Activated CD4-positive, CD25-positive, alpha-beta regulatory T cell treated with anti-CD3 and anti-CD28 coated beads, Interleukin-2, amount 50 U/mL, for 72 hours (primary cell): ENCODE measurements around the gene PRKCSH.

Source experiments
- DNase-seq: peaks from one replicate; pipeline ENCODE4 v3.0.0; 2021

Gene PRKCSH

GRCh38 chr19:11479090-11479897 lies 43.9 kb downstream of the PRKCSH start:
- DNase-seq: no peak

DNA sequence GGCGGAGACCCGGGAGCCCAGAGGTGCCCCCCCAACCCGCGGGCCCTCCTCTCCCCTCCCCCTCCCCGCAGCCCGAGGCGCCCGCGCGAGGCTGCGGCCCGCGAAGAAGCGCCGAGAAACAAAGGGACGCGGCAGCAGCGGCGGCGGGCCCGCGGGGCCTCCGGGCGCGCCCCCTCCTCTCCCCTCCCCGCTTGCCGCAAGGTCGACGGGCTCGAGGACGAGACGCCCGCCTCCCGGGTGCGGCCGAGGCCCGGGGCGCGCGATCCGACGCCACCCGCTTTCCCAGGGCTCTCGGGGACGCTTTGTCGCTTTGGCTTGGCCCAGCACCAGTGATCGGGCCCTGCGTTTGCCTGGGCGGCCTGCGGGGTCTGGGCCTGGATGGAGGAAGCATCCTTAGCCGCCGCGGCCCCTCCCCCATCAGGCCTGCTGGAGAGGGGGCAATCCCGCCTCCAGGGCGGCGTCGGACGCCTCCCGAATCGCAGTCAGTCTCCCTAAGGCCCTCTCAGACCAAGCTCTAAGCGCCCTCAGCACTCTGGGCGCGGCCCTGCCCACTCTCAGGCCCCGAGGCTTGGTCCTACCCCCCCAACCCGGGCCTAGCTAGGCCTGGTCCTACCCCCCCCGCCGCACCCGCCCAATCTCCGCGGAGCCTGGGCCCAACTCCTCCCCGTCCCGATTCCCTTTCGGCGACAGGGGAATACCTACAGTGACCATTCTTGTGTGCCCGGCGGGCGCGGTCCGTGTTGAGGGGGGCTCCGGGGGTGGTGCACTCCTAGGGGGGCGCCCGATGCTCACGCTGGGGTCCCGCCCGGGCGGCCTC lies 44.7 kb downstream of the PRKCSH start:
- DNase-seq: no peak

DNA sequence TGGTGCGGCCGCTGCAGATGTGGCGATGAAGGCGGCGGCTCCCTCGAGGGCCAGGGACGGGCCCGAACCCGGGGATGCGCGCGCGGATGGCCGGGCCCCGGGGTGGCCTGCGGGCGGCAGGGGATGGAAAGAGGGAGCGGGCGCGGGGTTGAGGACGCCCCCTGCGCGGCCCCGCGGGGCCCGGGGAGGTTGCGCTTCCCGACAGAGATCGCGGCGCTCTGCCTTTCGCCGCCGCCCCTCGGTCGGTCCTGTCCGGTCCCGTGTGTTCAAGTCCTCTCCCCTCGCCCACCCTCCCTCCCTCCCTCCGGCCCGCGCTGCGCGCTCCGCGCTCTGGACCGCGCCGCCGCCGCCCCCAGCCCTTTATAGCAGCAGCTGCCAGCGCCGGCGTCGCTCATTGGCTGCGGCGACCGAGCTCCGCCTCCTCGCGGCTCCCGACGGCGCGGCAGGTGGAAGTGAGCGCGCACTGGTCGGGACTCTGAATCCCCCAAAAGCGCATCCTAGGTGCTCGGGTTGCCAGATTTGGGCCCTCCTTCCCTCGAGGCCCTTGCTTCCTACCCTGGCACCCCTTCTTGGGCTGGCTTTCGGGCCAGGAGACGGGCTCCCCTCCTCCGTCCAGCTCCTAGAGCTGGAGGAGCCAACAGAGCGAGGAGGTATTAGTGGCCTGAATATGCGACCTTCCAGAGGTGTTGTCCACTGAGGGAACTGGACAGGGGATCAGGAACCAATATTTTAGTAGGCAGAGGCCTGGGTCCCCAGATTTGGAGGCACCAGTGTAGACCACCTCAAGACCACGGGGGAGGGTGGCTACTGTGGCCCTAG lies 45.5 kb downstream of the PRKCSH start, which contains the start of gene ELAVL3:
TSS of gene ELAVL3 (minus strand) at position 332 of the 819 bp plus-strand sequence. CDS start 438 bp downstream, outside the sequence.
- no peak for DNase-seq

- peak; percentile 63 for DNase-seq
Observed at GRCh38 chr19:11481534-11482383, 46.3 kb downstream of the PRKCSH start.

- peak; percentile 94 for DNase-seq
Observed at GRCh38 chr19:11482384-11483050, 47.1 kb downstream of the PRKCSH start.

- no peak for DNase-seq
Observed at GRCh38 chr19:11483366-11484111, 48.1 kb downstream of the PRKCSH start.

DNA sequence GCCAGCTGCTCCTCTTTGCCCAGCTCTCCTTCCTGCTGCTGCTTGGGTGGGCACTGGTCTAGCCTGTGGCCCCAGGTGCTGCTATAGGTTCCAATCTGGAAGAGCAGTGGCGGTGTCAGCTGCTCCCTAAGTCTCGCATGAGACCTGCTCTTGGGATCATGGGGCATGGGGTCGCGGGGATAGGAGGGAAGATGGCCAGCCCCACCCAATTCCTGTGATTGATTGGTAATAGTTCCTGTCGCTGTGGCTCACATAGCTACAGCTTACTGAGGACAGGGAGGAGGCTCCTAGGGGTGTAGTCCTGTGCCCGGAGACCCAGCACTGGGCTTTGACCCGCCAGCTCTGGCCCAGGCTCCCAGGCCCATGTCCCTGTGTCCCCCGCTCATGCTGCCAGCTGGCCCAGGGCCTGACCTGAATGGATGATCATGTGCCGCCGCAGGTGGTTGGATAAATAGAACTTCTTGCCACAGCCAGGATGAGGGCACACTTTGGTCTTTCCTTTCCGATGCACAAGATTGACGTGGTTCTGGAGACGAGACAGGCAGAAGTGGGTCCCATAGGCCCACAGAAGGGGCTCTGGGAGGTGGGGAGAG lies 49.9 kb downstream of the PRKCSH start:
- DNase-seq: no peak

DNA sequence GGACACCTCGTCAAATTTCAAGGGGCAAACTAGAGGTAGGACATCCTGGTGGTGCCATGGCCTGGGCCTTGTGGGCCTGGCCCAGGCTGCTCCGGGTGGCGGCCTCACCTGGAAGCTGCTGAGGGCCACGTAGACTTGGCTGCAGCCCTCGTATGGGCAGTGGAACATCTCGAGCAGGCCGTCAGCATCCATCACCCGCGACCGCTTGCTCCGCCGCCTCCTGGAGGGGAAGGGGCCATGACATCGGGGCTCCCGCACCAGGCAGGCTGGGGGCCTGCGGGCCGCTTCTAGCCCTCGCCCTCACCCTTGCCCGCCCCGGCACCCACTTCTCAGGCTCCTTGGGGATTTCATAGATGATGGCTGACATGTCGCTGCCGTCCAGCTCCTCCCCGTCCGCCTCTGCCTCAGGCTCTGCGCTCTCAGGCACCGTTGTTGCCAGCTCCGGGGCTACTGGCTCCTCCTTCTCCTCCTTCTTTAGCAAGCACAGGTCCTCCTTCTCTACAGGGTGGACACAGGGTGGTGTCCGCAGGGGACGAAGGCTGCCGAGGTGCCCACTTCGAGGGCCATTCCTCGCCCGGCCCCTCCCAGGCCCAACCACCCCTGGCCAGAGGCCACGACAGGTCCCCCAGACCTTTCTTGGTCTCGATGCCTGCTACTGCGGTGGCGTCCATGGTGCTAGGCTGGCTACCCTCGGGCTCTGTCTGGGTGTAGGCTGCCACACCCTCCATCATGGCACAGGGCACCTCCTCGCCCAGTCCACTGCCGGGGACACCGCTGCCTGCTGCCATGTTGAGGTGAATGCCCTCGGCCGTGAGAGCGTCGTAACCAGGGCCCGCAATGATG lies 51.4 kb downstream of the PRKCSH start:
- DNase-seq: no peak

- DNase-seq: no peak
Observed at GRCh38 chr19:11489378-11489777, 53.9 kb downstream of the PRKCSH start.

DNA sequence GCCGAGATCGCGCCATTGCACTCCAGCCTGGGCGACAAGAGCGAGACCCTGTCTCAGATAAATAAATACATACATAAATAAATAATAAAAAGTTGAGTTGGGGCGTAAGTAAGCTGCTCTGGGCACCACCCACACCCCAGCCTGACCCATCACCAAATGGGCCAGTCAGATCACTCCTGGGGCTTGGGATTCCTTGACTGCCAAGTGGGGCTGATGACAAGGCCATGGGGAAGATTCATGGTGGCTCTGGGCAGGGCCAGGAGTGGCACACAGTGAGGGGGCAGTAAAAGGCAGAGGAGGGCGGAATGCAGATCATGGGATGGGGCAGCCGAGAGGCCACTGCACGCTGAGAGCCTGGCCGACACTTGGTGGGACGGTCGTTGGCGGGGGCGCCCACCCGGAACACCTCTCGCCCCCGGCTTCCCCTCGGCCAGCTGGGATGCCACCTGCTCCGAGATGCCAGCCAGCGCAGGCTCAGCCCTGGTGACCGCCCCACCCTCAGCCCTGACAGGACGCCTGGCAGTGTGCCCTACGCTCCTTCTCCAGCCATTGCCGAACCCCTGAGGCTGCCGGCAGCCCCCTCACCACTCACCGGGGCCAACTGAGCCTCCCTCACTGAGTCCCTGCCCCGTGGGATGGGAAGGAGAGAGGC lies 59.3 kb downstream of the PRKCSH start:
- DNase-seq: no peak

DNA sequence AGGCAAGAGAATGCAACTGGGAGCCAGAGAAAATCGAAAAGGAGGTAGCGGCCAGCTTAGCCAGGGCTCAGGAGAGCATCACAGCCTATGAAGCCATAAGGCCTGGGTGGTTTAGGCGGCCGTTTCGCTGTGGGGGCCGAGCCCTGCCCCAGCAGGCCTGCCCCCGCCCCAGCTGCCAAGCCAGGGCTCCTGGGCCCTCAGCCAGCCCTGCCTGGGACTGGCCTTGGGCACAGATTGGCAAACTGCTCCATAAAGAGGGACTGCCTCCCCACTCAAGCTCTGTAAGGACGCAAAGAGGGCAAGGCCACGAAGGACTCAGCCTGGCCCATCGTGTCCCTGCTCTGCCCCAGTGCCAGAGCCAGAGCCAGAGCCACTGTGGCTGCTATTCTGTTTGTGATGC lies 60.0 kb downstream of the PRKCSH start:
- no peak for DNase-seq

- DNase-seq: no peak
Observed at GRCh38 chr19:11495885-11496284, 60.5 kb downstream of the PRKCSH start.

GRCh38 chr19:11496391-11497163 lies 61.1 kb downstream of the PRKCSH start:
- DNase-seq: peak; percentile 69

GRCh38 chr19:11499220-11499726 lies 63.8 kb downstream of the PRKCSH start:
- no peak for DNase-seq

DNA sequence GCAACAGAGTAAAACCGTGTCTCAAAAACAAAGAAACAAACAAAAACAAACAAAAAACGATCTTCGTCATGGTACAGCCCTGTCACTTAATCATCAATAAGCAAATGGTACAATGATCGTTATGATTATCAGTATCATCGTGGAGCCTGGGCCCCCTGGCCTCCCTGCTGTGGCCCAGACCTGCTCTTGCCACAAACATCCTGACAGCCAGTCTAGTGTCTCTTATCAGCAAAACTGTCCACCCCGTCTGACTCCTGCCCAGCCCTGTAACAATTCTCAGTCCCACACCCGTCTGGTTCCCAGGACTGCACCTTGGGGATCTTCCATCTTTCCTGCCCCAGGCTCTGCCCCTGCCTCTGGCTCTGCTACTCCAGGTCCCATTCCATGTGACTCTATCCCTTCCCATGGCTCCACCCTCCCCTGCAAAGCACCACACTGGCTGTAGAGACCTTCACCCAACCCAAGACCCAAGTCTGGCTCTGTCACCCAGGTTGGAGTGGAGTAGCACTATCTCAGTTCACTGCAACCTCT lies 64.5 kb downstream of the PRKCSH start:
- DNase-seq: no peak
